Testis (tissue), 2 donors: ENCODE data around the gene LAD1.

Source experiments
- POLR2A ChIP-seq: fragments of 450-650 bp; IDR thresholded peaks from one replicate; pipeline ENCODE4 v1.6.1; 2017; ENCODE audit warnings: antibody characterized with exemption, mild to moderate bottlenecking, moderate library complexity
- TF ChIP-seq, protein P1 (sequence below), 3 experiments: fragments of 450-650 bp in 2 of 3; fragments of 200-600 bp in 1 of 3; sonication (generic) in 1 of 3; IDR thresholded peaks; one replicate each; pipeline ENCODE4 v1.5.1; 2016 to 2019; ENCODE audit warnings: antibody characterized with exemption in 3 of 3, mild to moderate bottlenecking in 2 of 3, moderate library complexity in 1 of 3

DNA sequence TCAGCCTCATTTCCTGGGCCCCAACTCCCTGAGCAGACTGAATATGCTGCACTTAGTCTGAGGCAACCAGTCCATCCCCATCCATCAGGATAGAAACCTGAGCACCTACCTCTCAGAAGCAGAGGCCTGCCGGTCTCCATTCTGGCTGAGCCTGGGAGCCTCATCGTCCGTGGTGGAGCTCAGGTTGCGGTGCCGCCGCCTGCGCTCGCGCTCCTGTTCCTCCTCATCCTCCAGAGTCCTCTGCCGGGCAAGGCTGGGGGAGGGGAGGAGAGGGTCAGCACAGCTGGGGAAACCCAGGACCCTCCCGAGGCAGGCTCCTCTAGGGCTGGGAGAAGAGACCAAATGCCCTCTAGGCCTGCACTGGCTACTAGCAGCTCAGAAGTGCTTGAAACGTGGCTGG lies 10.1 kb downstream of the LAD1 start:
- no peak for TF ChIP-seq POLR2A
- TF ChIP-seq, protein P1, sequence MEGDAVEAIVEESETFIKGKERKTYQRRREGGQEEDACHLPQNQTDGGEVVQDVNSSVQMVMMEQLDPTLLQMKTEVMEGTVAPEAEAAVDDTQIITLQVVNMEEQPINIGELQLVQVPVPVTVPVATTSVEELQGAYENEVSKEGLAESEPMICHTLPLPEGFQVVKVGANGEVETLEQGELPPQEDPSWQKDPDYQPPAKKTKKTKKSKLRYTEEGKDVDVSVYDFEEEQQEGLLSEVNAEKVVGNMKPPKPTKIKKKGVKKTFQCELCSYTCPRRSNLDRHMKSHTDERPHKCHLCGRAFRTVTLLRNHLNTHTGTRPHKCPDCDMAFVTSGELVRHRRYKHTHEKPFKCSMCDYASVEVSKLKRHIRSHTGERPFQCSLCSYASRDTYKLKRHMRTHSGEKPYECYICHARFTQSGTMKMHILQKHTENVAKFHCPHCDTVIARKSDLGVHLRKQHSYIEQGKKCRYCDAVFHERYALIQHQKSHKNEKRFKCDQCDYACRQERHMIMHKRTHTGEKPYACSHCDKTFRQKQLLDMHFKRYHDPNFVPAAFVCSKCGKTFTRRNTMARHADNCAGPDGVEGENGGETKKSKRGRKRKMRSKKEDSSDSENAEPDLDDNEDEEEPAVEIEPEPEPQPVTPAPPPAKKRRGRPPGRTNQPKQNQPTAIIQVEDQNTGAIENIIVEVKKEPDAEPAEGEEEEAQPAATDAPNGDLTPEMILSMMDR (IDR thresholded peaks at IDR 0.05) = no peak
